NCI-H128 (cell line): ENCODE data around the gene DECR2.
A peak's percentile ranks its signal among the peaks of the same experiment; 100 is the strongest.
"Not testable (repeated sequence)": the region's sequence is repeated elsewhere in the genome, so short reads cannot be mapped to it uniquely, and the experiment has no call there.

Experiments used
- DNase-seq: peaks from one replicate; lab custom pipeline; 2025; ENCODE audit not compliant: unreplicated experiment; lab: John Stamatoyannopoulos, UW

DECR2 gene

DNA sequence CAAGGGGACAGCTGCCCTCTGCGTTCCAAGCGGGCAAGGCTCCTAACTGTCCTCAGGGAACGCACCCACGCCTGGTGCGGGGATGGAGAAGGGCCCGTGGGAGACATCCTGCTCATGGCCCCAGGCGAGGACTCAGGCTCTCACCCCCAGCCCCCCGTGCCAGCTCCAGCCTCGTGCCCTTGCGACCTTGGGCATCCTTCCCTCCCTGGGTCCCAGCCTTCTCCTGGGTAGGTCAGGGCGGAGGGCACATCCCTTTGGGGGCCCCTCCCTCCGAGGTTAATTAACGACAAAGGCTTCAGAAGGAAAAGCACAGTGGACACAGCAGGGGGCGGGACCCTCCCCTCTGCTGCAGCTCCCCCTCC, 22.9 kb upstream of the DECR2 start:
- no peak for DNase-seq

DNA sequence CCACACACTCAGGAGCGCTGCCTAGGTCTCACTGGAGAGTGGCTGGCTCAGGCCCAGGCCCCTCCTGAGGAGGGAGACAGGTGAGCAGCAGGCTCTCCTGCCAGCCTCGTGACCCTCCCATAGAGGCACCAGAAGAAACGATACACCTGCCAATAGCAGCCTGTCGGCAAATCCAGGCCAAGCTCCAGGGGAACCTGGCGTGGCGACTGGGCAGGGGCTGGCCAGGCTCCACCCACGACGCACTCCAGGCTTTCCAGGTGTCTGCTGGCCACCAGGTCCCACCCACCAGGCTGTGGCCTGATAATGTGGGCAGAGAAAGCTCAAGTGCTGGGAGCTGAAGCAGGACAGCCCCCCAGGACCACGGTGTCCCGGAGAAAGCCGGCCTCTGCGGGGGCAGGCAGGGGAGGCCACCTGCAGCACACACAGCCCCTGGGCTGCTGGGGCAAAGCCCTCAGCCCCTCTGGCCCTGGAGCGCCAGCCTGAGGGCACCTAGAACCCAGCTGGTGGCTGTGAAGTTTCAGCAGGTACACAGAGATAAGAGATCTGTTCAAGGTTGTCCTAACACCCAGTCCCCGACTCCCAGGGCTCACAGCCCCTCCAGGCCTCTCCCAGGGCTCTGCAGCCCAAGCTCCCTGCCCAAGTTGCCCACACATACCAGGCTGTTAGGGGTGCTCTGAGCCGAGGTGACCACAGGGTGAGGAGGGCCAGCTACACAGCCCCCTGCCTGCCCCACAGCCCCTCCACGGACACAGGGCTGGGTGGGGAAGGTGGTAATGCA, 22.3 kb upstream of the DECR2 start:
- peak; percentile 59 for DNase-seq

DNA sequence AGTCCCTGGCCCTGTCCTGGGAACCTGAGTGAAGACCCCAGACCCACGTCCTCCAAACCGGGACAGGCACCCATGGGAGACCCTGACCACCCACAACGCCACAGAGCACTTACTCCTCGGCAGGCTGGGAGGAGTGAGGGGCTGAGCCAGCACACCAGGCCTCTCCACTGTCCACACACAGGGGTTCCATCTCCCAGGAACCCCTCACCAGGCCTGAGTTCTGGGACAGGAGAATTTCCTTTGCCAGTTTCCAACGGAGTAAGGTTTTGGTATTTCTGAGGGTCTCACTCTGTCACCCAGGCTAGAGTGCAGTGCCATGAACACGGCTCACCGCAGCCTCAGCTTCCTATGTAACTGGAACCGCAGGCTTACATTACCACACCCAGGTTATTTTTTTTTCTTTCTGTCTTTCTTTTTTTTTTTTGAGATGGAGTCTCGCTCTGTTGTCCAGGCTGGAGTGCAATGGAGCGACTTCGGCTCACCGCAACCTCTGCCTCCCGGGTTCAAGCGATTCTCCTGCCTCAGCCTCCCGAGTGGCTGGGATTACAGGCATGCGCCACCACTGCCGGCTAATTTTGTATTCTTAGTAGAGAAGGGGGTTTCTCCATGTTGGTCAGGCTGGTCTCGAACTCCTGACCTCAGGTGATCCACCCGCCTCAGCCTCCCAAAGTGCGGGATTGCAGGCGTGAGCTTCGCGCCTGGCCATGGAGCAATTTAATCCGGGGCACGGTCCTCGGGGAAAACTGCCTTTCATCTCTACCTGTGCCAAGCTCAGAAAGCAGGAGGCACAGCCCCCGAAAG, 21.5 kb upstream of the DECR2 start:
- no peak for DNase-seq

DNA sequence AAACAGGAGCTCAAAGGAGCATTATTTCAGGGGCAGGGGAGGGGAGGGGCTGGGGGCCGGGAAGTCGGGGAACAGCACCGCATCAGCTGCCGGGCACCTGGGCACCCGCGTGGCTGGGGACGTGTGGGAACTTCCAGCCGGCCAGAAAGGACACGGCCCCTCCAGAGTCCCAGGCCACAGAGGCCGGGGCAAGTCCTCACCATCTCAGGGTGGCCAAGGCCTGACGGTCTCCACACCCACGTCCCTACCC, 21.0 kb upstream of the DECR2 start:
- DNase-seq = no peak

DNA sequence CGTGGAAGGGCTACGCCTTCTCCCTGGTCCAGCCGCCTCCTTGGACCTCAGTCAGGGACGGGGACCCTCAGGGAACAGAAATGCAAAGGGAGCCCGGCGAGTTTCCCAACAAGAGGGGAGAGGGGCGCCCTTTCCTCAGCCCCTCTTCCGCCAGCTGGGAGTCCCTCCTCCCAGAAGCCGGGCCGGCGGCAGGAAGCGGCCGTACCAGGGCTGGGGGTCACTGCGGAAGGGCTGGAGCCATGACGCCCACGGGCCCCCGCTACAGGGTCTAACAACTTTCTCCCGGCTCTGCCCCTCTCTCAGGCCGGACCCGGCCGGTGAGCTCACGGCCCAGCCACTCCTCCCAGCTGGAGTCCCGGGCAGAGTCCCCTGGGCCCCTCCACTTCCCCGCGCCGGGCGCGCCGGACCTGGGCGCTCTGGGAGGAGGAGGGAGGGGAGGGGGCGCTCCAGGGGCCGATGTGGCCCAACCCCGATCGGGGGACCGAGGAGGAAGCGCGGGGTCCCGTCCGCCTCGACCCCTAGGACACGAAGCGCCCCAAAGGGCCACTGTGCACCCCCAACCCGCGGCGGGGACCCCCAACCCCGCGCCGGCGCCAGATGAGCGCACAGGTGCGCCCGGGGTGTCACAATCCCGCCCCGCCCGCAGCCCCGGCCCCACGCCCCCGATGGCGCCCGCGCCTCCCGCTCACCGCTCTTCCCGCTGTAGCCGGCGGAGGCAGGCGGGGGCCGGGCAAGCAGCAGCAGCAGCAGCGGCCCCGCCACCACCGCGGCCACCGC, 20.5 kb upstream of the DECR2 start:
- DNase-seq = no peak

DNA sequence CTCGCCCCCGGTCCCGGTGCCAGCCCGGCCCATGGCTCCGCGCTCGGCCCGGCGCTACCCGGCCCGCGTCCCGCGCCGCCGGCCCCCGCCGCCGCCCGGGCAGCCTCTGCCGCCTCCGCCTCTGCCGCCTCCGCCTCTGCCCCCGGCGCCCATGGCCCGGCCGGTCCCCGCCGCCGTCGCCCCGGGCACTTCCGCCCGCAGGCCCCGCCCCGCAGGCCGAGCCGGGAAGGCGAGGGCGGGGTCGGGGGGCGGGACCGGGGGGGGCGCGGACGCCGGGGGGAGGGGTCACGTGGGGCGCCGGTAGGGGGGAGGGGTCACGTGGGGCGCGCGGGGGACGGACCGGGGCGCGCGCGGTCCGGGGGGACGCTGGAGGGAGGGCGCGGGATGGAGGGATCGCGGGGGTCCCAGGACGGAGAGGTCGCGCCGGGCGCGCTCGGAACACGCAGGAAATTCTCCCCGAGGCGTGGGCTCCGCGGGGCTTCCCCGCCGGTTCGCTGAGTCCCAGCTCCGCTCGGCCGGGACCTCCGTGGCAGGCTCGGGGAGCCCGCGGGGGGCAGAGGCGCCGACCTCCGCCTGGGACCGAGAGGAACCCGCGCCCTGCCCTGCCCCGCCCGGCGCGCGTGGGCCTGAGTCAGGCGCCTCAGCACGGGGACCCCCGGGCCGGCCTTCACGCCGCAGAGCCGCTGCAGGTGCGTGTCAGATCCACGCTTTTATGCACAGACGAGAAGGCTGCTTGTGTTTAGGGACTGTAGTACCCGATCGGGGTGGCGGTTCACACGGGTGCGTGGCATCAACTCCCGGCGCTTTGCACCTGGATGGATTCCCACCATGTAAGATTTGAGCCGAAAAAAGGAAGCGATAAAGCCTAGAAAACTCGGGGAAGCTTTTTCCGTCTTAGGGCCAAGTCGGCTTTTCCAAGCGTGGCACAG, 19.6 kb upstream of the DECR2 start, which contains the start of gene PGAP6:
PGAP6 (minus strand) TSS at position 190 of the 929 bp plus-strand sequence; CDS start at position 33, 157 bp downstream.
- no peak for DNase-seq

DNA sequence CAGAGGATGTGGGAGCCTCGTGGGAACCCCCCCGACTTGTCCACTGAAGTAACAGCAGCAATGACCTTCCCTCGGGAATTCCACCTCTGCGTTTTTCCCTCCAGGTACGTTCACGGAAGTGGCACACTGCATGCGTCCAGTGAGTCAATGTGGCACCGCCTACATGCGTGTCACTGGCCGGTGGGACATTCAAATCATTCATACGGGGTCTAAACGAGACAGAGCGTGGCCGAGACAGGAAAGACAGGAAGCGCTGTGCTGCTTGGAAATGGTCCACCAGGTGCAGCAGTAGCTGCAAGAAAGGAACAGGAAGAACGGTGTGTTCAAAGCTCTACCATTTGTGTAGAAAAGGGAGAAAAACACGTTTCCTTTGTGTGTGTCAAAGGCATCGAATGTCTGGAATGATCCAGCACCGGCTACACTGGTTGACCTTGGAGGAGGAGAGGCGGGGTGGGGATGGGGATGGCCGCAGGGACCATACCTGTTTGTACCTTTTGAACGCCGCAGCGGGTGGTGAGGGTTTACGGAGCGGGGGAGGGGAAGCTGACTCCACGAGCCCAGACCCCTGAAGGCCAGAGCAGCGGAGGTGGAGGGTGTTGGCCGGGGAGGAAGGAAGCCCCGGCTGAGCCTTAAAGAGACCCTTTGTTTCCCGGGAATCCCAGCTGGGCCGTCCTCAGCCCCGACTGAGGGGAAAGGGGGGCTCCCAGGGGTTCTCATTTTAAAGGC, 18.2 kb upstream of the DECR2 start:
- no peak for DNase-seq

DNA sequence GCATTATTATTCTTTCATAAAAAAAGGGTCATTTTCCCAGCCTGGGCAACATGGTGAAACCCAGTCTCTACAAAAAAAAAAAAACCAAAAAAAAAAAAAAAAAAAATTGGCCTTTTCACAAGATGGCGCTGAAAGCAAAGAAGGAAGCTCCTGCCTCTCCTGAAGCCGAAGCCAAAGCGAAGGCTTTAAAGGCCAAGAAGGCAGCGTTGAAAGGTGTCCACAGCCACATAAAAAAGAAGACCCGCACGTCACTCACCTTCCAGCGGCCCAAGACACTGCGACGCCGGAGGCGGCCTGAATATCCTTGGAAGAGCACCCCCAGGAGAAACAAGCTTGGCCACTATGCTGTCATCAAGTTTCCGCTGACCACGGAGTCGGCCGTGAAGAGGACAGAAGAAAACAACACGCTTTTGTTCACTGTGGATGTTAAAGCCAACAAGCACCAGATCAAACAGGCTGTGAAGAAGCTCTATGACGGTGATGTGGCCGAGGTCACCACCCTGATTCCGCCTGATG, 15.0 kb upstream of the DECR2 start:
- no peak for DNase-seq

DNA sequence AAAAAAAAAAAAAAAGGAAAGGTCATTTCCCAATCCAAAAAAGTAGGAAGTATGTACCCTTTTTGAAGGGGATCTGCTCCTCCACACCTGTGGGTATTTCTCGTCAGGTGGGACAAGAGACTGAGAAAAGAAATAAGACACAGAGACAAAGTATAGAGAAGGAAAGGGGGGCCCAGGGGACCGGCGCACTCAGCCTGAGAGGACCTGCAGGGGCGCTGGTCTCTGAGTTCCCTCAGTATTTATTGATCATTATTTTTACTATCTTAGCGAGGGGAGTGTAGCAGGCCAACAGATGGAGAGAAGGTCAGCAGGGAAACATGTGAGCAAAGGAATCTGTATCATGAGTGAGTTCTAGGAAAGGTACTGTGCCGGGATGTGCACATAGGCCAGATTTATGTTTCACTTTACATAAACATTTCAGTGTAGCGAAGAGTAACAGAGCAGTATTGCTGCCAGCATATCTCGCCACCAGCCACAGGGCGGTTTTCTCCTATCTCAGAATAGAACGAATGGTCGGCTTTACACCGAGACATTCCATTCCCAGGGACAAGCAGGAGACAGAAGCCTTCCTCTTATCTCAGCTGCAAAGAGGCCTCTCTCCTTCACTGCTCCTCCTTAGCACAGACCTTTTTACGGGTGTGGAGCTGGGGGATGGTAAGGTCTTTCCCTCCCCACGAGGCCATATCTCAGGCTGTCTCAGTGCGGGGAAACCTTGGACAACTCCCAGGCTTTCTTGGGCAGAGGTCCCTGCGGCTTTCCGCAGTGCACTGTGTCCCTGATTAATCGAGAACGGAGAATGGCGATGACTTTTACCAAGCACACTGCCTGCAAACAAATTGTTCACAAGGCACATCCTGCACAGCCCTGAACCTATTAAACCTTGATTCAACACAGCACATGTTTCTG, 13.7 kb upstream of the DECR2 start:
- not testable (repeated sequence) for DNase-seq

DNA sequence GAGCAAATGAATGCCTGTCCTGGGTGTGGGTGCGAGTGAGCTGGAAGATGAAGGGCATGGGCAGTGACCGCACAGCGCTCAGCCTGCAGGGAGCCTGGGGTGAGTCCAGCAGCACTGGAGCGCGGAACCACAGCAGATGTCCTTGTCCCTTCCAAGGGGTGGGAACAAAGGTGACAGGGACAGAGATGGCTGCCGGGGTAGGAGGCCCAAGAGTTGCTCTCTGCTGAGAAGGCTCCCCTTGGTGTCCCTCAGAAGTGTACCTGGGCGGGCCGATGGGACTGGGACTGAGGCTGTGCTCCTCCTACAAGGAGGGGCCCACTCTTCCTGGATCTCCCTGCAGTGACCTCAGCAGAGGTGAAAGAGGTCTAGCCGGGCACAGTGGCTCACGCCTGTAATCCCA, 12.3 kb upstream of the DECR2 start:
- no peak for DNase-seq

DNA sequence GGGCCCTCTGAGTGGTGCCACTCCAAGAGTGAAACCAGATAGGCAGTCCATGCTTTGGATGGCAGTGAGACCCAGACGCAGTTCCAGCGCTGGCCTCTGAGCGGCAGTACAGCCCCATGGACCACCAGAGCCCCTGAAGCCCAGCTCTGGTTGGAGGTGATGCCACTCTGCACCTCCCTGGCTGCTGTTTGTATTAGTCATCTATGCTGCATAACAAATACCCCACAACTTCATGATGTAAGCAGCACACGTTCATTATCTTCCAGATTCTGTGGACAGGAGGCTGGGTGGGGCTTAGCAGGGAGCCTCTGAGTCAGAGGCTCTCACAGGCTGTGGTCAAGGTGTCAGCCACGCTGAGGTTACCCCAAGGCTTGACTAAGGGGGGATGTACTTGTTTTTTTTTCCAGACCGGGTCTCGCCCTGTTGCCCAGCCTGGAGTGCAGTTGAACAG, 9.8 kb upstream of the DECR2 start:
- DNase-seq = no peak

DNA sequence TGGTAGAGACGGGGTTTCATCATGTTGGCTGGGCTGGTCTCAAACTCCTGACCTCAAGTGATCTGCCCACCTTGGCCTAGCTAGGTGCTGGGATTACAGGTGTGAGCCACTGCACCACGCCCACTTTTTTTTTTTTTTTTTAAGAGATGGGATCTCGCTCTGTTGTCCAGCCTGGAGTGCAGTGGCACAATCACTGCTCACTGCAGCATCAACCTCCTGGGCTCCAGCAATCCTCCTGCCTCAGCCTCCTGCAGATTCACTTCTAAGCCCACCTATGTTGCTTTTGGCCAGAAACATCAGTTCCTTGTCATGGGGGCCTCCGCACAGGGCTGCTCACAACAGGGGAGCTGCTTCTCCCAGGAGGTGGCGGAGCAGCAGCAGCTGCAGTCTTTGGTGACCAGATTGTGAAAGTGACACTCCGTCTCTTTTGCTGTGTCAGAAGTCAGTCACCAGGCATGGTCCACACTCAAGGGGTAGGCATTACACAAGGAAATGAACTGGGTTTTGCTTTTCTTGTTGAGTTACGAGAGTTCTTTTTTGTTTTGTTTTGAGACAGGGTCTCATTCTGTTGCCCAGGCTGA, 9.1 kb upstream of the DECR2 start:
- DNase-seq = no peak

DNA sequence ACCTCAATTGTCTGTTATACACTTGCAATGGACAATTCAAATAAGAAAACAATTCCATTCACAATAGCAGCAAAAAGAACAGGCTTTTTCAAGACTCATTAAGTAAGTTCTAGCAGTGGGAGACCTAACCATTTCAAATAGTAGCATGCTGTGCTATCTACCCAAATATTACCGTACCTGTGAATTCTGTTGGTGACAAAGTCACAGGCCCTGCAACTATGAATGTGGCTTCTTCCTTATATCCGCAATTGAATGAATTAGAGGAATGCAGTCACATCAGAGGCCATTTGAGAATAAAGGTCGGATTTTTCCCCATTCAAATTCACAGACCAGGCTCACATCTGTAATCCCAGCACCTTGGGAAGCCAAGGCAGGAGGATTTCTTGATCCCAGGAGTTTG, 5.5 kb upstream of the DECR2 start:
- DNase-seq = no peak

DNA sequence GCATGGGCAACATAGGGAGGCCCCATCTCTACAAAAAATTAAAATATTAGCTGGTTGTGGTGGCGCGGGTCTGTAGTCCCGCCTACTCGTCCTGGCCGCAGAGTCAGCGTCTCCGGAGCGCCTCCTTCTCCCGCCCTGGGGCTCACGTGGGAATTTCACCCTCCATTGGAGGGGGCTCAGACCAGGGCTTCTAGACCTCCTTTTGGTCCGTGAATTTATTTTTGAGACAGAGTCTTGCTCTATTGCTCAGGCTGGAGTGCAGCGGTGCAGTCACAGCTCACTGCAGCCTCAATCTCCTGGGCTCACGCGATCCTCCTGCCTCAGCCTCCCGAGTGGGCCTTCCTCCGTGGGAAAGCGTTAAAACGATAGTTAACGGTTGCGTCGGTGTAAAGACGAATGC, 5.1 kb upstream of the DECR2 start:
- no peak for DNase-seq

DNA sequence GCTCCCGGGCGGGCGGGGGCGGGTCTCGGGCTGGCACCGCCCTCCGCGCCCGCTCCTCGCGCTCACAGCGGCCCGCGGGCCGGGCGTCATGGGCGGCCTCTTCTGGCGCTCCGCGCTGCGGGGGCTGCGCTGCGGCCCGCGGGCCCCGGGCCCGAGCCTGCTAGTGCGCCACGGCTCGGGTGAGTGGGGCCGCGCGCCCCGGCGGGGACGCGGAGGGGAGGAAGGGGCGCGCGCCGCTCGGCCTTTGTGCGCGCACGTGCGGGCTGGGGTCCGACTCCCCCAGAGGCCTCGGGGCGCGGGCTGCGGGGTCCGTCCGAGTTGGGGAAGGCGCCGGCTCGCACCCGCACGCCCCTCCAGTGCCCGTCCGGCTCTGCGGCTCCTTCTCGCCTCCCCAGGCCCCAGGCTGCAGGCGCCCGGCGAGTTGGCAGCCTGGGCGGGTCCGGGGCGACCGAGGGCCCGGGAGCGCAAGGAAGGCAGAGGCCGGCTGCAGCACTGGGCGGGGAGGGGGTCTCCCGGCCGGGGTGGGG, 4.5 kb upstream of the DECR2 start, which contains the start of gene NME4:
NME4 (plus strand) TSS at position 65 of the 527 bp plus-strand sequence; CDS start at position 89, 24 bp downstream.
- no peak for DNase-seq

DNA sequence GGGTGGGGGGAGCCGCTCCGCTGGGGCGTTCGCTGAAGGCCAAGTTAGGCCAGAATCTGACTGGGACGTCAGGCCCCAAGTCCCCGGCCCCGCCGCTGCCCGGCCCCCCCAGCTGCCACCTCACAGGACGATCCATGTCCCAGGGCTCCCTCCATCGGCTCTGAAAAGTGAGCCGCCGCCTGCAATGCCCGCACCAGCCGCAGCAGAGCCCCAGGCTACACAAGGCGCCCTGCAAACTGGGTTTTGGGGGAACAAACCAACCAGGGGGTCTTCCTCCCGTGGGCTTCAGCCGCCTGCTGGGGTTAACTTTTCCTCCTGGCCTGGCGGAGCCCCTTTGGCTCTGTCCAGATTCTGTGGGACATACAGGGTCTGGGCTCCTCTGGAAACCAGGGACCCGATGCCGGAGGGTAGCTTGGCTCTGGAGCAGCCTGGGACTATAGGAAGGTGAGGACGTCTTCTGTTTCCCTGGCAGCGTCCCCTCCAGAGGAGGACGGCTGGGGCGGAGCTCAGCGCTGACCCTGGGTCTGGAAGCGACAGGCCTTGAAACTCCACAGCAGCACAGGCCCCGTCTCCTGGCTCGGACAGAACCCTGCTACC, 3.9 kb upstream of the DECR2 start:
- DNase-seq = no peak

DNA sequence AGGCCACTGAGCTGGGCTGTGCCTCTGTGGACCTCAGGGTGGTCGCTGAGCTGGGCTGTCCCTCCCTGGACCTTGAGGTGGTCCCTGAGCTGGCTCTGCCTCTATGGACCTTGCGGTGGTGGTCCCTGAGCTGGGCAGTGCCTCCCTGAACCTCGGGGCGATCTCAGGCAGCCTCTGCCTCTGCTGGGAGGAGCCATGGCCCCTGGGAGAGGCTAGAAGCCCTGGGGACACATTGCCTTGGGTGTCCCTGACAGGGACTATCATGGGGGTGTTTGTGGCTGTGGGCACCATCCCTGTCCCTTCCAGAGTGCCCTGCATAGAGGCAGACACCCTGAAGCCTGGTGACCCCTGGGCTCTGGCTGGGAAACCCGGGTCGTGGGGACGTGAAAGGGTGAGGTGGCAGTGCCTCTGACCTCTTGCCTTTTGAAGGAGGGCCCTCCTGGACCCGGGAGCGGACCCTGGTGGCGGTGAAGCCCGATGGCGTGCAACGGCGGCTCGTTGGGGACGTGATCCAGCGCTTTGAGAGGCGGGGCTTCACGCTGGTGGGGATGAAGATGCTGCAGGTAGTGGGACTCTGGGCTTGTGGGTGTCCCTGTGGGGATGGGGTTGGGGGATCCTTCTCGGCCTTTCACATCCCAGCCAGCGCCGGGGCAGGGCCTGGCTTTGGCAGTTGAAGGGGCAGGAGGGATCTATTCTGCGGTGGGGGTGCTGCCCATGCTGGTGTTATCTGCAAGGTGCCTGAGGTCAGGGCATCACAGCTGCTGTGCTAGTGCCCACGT, 2.9 kb upstream of the DECR2 start:
- DNase-seq = no peak
